Activated B cell treated with CpG ODN at 0.5 μM for 24 hours (primary cell): Measurements from ENCODE around the gene HIPK4. TPM values are rescaled to one million over a fixed set of nuclear protein-coding genes. Genes with fewer than 3 reads are reported as not detected.

Source experiments
- ATAC-seq: fragments of 200-7000 bp; cut with Tn5 transposase; one replicate; pipeline ENCODE4 v1.10.0; 2021; ENCODE audit warnings: low read depth, mild to moderate bottlenecking, moderate library complexity
- CTCF ChIA-PET: fragments of 350-600 bp; sonication (Branson Sonifier 250); formaldehyde crosslinking; loops from one replicate; lab custom pipeline; 2021; ENCODE audit warnings: antibody characterized with exemption; lab: Charles Lee
- POLR2A ChIA-PET: fragments of 350-600 bp; sonication (Branson Sonifier 250); formaldehyde crosslinking; loops from one replicate; lab custom pipeline; 2021; ENCODE audit warnings: antibody characterized with exemption; lab: Charles Lee
- DNase-seq: peaks from one replicate; pipeline ENCODE4 v3.0.0; 2022
- H3K27ac Mint-ChIP-seq: one replicate; pipeline ENCODE4 v1.8.0; 2020; ENCODE audit warnings: mixed read lengths
- H3K27me3 Mint-ChIP-seq: one replicate; pipeline ENCODE4 v1.8.0; 2021; ENCODE audit warnings: mixed read lengths
- H3K36me3 Mint-ChIP-seq: one replicate; pipeline ENCODE4 v1.8.0; 2021; ENCODE audit warnings: low read depth, mixed read lengths
- H3K4me1 Mint-ChIP-seq: one replicate; pipeline ENCODE4 v1.8.0; 2021; ENCODE audit warnings: mixed read lengths
- H3K4me3 Mint-ChIP-seq: one replicate; pipeline ENCODE4 v1.8.0; 2020; ENCODE audit warnings: mild to moderate bottlenecking, mixed read lengths
- H3K9me3 Mint-ChIP-seq: one replicate; pipeline ENCODE4 v1.8.0; 2020; ENCODE audit warnings: mixed read lengths
- intact Hi-C: fragments of 100-400 bp; cut with micrococcal nuclease; formaldehyde crosslinking; loops from one replicate; pipeline ENCODE4 v1.15.1; 2024
- total RNA-seq: library from RNA; stranded (reverse); gene quantifications from 2 replicates; pipeline ENCODE4 v1.2.3, GENCODE V29; 2022
- TF ChIP-seq, protein P1 (sequence below): fragments of 200-600 bp; IDR thresholded peaks from one replicate; pipeline ENCODE4 v1.8.0; 2022; ENCODE audit warnings: antibody characterized with exemption, mild to moderate bottlenecking

The HIPK4 gene
- total RNA-seq, 1 donor from 2014 or later: 0.09 TPM

DNA sequence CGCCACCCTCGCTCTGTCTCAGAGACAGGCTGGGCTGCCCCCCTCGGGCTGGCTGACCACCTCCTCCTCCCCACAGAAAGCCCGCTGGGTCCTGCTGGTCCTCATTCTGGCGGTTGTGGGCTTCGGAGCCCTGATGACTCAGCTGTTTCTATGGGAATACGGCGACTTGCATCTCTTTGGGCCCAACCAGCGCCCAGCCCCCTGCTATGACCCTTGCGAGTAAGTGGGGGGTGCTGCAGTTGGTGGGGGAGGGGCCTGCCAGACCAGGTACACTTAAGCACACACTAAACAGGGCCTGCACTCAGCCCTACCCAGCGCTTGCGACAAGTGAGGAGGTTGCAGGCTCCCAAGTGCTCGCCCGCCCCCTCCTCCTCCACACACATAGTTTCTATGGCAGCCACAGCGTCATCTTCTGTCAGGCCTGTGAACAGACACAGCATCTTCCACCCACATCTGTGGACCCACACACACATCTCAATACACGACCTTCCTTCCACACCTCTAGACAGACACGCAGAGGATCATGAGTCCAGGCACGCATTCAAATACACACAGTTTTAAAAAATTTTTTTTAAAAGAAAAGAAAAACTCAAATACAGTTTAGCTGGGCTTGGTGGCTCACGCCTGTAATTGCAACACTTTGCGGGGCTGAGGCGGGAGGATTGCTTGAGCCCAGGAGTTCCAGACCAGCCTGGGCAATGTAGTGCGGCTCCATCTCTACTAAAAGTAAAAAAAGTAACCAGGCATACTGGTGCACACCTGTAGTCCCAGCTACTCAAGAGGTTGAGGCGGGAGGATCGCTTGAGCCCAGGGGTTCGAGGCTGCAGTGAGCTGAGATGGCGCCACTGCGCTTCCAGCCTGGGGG, 23.1 kb downstream of the HIPK4 start:
- POLR2A ChIA-PET: no interaction called here
- no peak overlapping the region for H3K27ac Mint-ChIP-seq
- peaks cover 25% of the 10 kb centered on the region for H3K36me3 Mint-ChIP-seq
- TF ChIP-seq, protein P1, sequence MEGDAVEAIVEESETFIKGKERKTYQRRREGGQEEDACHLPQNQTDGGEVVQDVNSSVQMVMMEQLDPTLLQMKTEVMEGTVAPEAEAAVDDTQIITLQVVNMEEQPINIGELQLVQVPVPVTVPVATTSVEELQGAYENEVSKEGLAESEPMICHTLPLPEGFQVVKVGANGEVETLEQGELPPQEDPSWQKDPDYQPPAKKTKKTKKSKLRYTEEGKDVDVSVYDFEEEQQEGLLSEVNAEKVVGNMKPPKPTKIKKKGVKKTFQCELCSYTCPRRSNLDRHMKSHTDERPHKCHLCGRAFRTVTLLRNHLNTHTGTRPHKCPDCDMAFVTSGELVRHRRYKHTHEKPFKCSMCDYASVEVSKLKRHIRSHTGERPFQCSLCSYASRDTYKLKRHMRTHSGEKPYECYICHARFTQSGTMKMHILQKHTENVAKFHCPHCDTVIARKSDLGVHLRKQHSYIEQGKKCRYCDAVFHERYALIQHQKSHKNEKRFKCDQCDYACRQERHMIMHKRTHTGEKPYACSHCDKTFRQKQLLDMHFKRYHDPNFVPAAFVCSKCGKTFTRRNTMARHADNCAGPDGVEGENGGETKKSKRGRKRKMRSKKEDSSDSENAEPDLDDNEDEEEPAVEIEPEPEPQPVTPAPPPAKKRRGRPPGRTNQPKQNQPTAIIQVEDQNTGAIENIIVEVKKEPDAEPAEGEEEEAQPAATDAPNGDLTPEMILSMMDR: no peak
- H3K9me3 Mint-ChIP-seq: no peaks in the 10 kb centered on the region
- H3K4me1 Mint-ChIP-seq: peaks cover 6% of the 10 kb centered on the region
- DNase-seq (no peak), ATAC-seq (no peak)
- CTCF ChIA-PET: no interaction called here
- H3K27me3 Mint-ChIP-seq: no peaks in the 10 kb centered on the region
- intact Hi-C loops: no loop called here
- H3K4me3 Mint-ChIP-seq: no peak overlapping the region

DNA sequence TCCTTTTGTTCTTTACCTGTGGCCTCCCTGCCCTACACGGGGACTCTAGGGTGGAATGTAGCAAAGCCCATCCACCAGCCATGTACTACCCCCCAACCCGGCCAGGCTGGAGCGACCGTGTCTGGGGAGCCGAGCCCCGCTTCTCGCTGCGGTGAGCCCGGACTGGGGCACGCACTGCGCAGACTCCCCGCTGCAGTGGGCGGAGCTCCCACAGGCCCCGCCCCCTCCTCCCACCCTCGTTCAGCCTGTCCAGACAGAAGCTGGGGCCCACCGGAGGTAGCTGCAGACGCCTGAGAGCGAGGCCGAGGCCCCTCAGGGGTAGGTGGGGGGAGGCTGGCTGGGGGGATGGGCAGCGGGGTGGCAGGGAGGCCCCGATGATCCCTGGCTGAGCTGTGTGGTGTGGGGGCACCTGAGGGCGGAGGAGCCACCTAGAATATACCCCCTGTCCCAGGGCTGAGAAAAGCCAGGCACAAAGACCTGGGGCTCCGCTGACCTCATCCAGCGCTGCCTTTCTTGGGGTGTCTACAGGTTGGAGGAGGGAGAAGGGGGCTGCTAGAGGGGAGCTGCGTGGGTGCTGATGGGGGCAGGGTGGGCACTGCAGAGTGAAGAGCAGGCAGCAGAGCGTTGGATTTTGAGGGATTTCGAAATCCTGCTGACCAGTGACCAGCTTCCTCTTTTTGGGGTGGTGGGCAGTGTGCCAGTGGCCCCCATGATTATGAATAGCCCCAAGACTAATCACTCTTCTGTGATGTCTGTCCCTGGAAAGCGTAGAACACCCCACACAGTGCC, 24.2 kb downstream of the HIPK4 start:
- intact Hi-C loops: no loop called here
- H3K4me1 Mint-ChIP-seq: peaks cover 6% of the 10 kb centered on the region
- H3K36me3 Mint-ChIP-seq: peaks cover 18% of the 10 kb centered on the region
- TF ChIP-seq, protein P1: no peak
- CTCF ChIA-PET: interaction anchor here (0.8 kb wide), 1 partner anchor 60 kb away, joined by 3 read pairs; no protein-coding TSS in a partner anchor
- no peak overlapping the region for H3K27ac Mint-ChIP-seq
- peak; percentile 28 for DNase-seq
- H3K4me3 Mint-ChIP-seq: peak overlapping the region; percentile 35
- ATAC-seq: peak; percentile 74
- POLR2A ChIA-PET: interaction anchor here (0.7 kb wide), 1 partner anchor 80 kb away, joined by 3 read pairs; no protein-coding TSS in a partner anchor
- no peaks in the 10 kb centered on the region for H3K9me3 Mint-ChIP-seq
- H3K27me3 Mint-ChIP-seq: no peaks in the 10 kb centered on the region

DNA sequence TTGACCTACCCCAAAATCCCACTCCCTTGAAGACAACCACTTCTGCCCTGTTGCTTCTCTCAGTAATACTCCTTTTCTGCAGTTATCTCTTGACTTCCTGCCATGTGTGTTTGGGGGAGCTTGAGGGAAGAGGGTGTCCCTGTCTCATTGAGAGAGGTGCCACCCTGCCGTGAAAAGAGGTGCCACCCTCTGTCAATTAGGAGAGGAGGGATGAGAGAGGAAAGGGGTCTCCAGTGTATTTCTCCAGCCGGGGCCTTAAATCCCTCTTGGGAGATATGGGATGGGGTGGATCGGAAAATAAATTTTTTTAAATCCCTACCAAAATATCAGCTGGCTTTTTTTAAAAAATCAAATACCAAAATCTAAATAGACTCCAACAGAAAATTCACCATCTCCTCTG, 25.0 kb downstream of the HIPK4 start:
- ATAC-seq (no peak), DNase-seq (no peak)
- Mint-ChIP-seq H3K4me1 (peaks cover 8% of the 10 kb centered on the region), H3K27ac (no peak overlapping the region), H3K4me3 (no peak overlapping the region), H3K27me3 (no peaks in the 10 kb centered on the region), H3K9me3 (no peaks in the 10 kb centered on the region), H3K36me3 (peaks cover 12% of the 10 kb centered on the region)
- intact Hi-C loops: no loop called here
- TF ChIP-seq, protein P1: no peak
- POLR2A ChIA-PET: interaction anchor here (0.6 to 0.7 kb wide), 2 partner anchors 60 to 79 kb away, joined by 3 to 4 read pairs; no protein-coding TSS in a partner anchor
- CTCF ChIA-PET: no interaction called here

DNA sequence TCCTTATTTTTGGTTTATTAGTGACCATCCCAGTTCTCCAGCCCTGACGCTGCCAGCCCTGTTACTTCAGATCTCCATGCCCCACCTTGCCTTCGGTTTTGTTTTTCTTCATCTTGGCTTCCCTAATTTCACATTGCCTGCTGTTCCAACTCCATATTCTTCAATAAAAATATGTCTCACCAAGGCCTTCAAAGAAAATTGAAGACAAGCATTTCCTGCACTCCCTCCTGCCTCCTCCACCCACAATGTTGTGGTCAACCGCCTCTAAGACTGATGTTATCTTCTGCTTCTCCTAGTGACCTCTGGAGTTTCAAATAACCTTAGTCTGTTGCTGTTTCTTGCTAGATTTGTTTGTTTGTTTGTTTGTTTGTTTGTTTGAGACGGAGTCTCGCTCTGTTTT, 26.9 kb downstream of the HIPK4 start:
- ATAC-seq (no peak), DNase-seq (no peak)
- Mint-ChIP-seq H3K36me3 (peaks cover 6% of the 10 kb centered on the region), H3K4me1 (peaks cover 24% of the 10 kb centered on the region), H3K9me3 (no peaks in the 10 kb centered on the region), H3K4me3 (no peak overlapping the region), H3K27ac (no peak overlapping the region), H3K27me3 (no peaks in the 10 kb centered on the region)
- intact Hi-C loops: no loop called here
- ChIA-PET CTCF (no interaction called here), POLR2A (no interaction called here)
- TF ChIP-seq, protein P1: no peak

GRCh38 chr19:40362160-40362559, 27.8 kb downstream of the HIPK4 start:
- POLR2A ChIA-PET: interaction anchor here (0.6 kb wide), 1 partner anchor 9 kb away, joined by 3 read pairs; no protein-coding TSS in a partner anchor
- CTCF ChIA-PET: no interaction called here
- ATAC-seq: no peak

More at GRCh38 chr19:40362160-40362559, 27.8 kb downstream of the HIPK4 start:
- TF ChIP-seq, protein P1: no peak
- no peak overlapping the region for H3K27ac Mint-ChIP-seq
- H3K36me3 Mint-ChIP-seq: peaks cover 1% of the 10 kb centered on the region
- H3K4me3 Mint-ChIP-seq: no peak overlapping the region
- no peaks in the 10 kb centered on the region for H3K27me3 Mint-ChIP-seq
- H3K9me3 Mint-ChIP-seq: no peaks in the 10 kb centered on the region
- DNase-seq: no peak
- peaks cover 31% of the 10 kb centered on the region for H3K4me1 Mint-ChIP-seq
- intact Hi-C loops: no loop called here
